ENCODE data around the gene FRMD6.
"Not testable (repeated sequence)": the region's sequence is repeated elsewhere in the genome, so short reads cannot be mapped to it uniquely, and the experiment has no call there.

The FRMD6 gene

GRCh38 chr14:51744372-51745130, 92.8 kb downstream of the FRMD6 start:
- Histone ChIP-seq H3K27me3 (ENCODE audit: control insufficient read depth, insufficient read depth, low read length) (no peaks in the 10 kb centered on the region), H2AFZ (no peak overlapping the region), H3K79me2 (no peaks in the 10 kb centered on the region), H3K4me1 (no peaks in the 10 kb centered on the region), H3K4me2 (ENCODE audit: low read length) (no peak overlapping the region), H3K9ac (no peak overlapping the region), H3K4me3 (ENCODE audit: low read depth, low read length) (no peak overlapping the region), H3K36me3 (ENCODE audit: control insufficient read depth, insufficient read depth, low read length) (no peaks in the 10 kb centered on the region), H3K9me3 (ENCODE audit: control insufficient read depth, low read length) (no peaks in the 10 kb centered on the region), H3K27ac (no peak overlapping the region)
- no peak for TF ChIP-seq CTCF (IDR thresholded peaks at IDR 0.05)

- H3K9me3 ChIP-seq (ENCODE audit: control insufficient read depth, low read length); H3K9ac ChIP-seq; H3K4me1 ChIP-seq; H3K79me2 ChIP-seq; H3K27me3 ChIP-seq (ENCODE audit: control insufficient read depth, insufficient read depth, low read length); H3K27ac ChIP-seq; H3K4me2 ChIP-seq (ENCODE audit: low read length); H3K4me3 ChIP-seq (ENCODE audit: low read depth, low read length); H2AFZ ChIP-seq; H3K36me3 ChIP-seq (ENCODE audit: control insufficient read depth, insufficient read depth, low read length): not testable (repeated sequence)
Measured at GRCh38 chr14:51746823-51747222, 95.1 kb downstream of the FRMD6 start.

DNA sequence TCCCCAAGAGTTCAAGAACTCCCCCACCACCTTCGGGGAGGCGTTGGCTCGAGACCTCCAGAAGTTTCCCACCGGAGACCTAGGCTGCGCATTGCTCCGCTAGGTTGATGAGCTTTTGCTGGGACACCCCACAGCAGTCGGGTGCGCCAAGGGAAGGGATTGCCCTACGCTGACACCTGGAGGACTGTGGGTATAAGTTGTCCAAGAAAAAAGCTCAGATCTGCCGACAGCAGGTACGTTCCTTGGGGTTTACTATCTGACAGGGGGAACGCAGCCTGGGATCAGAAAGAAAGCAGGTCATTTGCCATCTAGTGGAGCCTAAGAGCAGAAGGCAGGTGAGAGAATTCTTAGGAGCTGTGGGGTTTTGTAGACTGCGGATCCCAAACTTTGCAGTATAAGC, 98.8 kb downstream of the FRMD6 start:
- Histone ChIP-seq H3K36me3 (ENCODE audit: control insufficient read depth, insufficient read depth, low read length) (no peaks in the 10 kb centered on the region), H3K79me2 (no peaks in the 10 kb centered on the region), H2AFZ (no peak overlapping the region), H3K4me2 (ENCODE audit: low read length) (no peak overlapping the region), H3K4me3 (ENCODE audit: low read depth, low read length) (no peak overlapping the region), H3K4me1 (peaks cover 7% of the 10 kb centered on the region), H3K27me3 (ENCODE audit: control insufficient read depth, insufficient read depth, low read length) (no peaks in the 10 kb centered on the region), H3K9me3 (ENCODE audit: control insufficient read depth, low read length) (no peaks in the 10 kb centered on the region), H3K9ac (no peak overlapping the region), H3K27ac (no peak overlapping the region)
- TF ChIP-seq CTCF (IDR thresholded peaks at IDR 0.05) = no peak

DNA sequence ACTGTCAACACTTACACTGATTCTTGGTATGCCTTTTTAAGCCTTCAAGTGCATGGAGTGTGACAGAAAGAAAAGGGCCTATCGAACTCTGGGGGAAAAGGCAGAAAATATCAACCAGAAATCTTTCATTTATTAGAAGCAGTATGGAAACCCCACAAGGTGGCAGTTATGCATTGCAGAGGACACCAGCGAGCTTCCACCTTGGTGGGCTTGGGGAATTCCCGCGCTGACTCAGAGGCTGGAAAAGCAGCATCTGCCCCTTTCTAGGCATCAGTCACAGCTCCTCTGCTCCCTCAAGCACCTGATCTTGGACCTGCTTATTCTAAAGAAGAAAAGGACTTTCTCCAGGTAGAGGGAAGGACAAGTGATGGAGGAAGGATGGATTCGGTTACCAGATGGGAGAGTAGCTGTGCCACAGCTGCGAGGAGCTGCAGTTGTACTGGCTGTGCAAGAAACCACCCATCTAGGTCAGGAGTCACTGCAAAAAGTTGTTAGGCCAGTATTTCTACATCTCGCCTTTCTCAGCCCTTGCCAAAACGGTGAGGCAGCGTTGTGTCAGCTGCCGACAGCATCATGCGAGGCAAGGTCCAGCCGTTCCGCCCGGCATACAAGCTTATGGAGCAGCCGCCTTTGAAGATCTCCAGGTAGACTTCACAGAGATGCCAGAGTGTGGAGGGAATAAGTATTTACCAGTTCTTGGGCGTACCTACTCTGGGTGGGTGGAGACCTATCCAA, 100.1 kb downstream of the FRMD6 start:
- H3K27me3 ChIP-seq (ENCODE audit: control insufficient read depth, insufficient read depth, low read length); H3K9ac ChIP-seq; H3K36me3 ChIP-seq (ENCODE audit: control insufficient read depth, insufficient read depth, low read length); H3K79me2 ChIP-seq; H3K9me3 ChIP-seq (ENCODE audit: control insufficient read depth, low read length); H3K4me1 ChIP-seq; H3K4me3 ChIP-seq (ENCODE audit: low read depth, low read length): not testable (repeated sequence)
- peak overlapping the region; percentile 68 for H2AFZ ChIP-seq
- peak overlapping the region; percentile 71 for H3K27ac ChIP-seq
- peak overlapping the region; percentile 61 for H3K4me2 ChIP-seq (ENCODE audit: low read length)

DNA sequence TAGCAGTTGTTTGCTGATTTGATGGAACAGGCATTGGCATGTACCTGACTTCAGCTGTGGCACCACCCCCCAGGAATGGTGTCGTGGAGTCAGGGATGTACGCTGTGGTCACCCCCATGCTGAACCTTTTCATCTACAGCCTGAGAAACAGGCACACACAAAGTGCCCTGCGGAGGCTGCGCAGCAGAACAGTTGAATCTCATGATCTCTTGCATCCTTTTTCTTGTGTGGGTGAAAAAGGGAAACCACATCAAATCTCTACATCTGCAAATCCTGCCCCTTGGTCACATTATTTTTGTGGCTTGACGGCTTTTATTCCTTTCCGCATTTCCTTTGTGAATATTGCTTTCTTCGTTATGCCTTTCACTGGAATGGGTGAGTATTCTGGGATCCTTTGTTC, 106.0 kb downstream of the FRMD6 start:
- H2AFZ ChIP-seq, H3K79me2 ChIP-seq: not testable (repeated sequence)

DNA sequence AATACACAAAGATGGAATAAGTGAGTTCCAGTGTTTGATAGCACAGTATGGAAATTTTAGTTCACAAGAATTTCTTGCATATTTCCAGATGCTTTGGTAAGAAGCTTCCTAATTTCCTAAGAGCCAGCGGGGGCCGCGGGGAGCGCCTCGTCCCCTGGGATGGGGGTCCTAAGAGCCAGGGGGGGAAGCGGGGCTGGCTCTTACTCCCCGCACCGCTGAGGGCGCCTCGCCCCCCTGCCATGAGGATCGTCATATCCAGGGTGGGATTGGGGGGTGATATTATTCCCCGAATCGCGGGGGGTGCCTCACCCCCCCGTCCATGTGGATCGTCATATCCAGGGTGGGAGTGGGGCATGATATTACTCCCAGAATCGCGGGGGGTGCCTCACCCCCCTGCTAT, 108.2 kb downstream of the FRMD6 start:
- Histone ChIP-seq H3K4me3 (ENCODE audit: low read depth, low read length) (no peak overlapping the region), H3K79me2 (no peaks in the 10 kb centered on the region), H3K9ac (no peak overlapping the region), H3K9me3 (ENCODE audit: control insufficient read depth, low read length) (no peaks in the 10 kb centered on the region), H3K36me3 (ENCODE audit: control insufficient read depth, insufficient read depth, low read length) (no peaks in the 10 kb centered on the region), H3K27ac (no peak overlapping the region), H2AFZ (no peak overlapping the region), H3K4me2 (ENCODE audit: low read length) (no peak overlapping the region), H3K27me3 (ENCODE audit: control insufficient read depth, insufficient read depth, low read length) (no peaks in the 10 kb centered on the region), H3K4me1 (no peaks in the 10 kb centered on the region)
- no peak for TF ChIP-seq CTCF (IDR thresholded peaks at IDR 0.05)

More for the DNA sequence above, 106.0 kb downstream of the FRMD6 start:
- not testable (repeated sequence) for H3K27ac ChIP-seq; H3K9ac ChIP-seq; H3K9me3 ChIP-seq (ENCODE audit: control insufficient read depth, low read length); H3K4me3 ChIP-seq (ENCODE audit: low read depth, low read length); H3K27me3 ChIP-seq (ENCODE audit: control insufficient read depth, insufficient read depth, low read length); H3K4me2 ChIP-seq (ENCODE audit: low read length); H3K4me1 ChIP-seq; H3K36me3 ChIP-seq (ENCODE audit: control insufficient read depth, insufficient read depth, low read length)

DNA sequence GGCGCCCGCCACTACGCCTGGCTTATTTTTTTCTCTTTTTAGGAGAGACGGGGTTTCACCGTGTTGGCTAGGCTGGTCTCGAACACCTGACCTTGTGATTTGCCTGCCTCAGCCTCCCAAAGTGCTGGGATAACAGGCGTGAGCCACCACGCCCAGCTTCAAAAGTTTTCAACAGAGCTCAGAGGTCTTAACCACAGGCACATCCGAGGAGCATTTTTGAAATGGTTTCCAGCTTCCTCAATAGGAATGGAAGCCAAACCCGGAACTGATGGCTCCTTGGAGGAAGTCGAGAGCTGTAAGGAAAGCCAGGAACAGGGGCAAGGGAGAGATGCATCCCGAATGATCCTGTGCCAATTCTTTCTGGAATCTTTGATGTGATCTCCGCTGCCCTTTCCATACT, 114.0 kb downstream of the FRMD6 start:
- H3K4me2 ChIP-seq (ENCODE audit: low read length); H3K27me3 ChIP-seq (ENCODE audit: control insufficient read depth, insufficient read depth, low read length); H3K4me1 ChIP-seq; H3K27ac ChIP-seq; H3K9me3 ChIP-seq (ENCODE audit: control insufficient read depth, low read length); H3K79me2 ChIP-seq; H2AFZ ChIP-seq; H3K9ac ChIP-seq; H3K4me3 ChIP-seq (ENCODE audit: low read depth, low read length); H3K36me3 ChIP-seq (ENCODE audit: control insufficient read depth, insufficient read depth, low read length): not testable (repeated sequence)

DNA sequence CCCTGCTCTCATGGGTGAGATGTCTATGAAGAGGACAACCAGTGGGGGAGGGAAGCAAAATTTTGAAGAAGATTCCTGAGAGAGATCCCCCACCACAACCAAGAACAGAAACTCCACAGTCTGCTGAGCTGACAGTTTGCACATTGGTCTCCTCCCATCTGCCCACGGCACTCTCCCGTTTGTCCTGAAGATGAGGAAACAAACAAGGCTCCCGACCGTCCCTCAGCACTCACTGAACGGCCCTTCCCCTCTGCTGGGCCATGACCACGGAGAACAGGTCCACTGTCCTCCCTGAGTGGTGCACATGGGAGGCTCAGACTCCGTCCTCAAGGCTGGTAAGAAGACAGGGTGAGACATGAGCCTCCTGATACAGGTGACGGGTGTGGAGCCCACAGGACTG, 114.9 kb downstream of the FRMD6 start:
- H3K4me1 ChIP-seq; H3K4me3 ChIP-seq (ENCODE audit: low read depth, low read length); H3K4me2 ChIP-seq (ENCODE audit: low read length); H2AFZ ChIP-seq; H3K27ac ChIP-seq; H3K9me3 ChIP-seq (ENCODE audit: control insufficient read depth, low read length); H3K27me3 ChIP-seq (ENCODE audit: control insufficient read depth, insufficient read depth, low read length); H3K36me3 ChIP-seq (ENCODE audit: control insufficient read depth, insufficient read depth, low read length); H3K79me2 ChIP-seq; H3K9ac ChIP-seq: not testable (repeated sequence)

Measured in parathyroid adenoma (tissue), 2 donors.